H1 (cell line): ENCODE measurements around the gene LRRC32. TPM values are rescaled to one million over a fixed set of nuclear protein-coding genes. Genes with fewer than 3 reads are reported as not detected.

Experiments
- CTCF ChIA-PET: fragments of 300-600 bp; sonication (Branson Sonifier 250); formaldehyde crosslinking; loops from one replicate; lab custom pipeline; 2021; ENCODE audit not compliant: partially characterized antibody; lab: Charles Lee
- POLR2A ChIA-PET: fragments of 300-600 bp; sonication (Branson Sonifier 250); formaldehyde crosslinking; loops from one replicate; lab custom pipeline; 2021; ENCODE audit warnings: inconsistent platforms; ENCODE audit not compliant: partially characterized antibody; lab: Charles Lee
- DNase-seq, 2 experiments: peaks; one replicate each; pipeline versions ENCODE4 v3.0.0 to v3.0.0-alpha.2; 2010 to 2022; ENCODE audit warnings: low spot score in 2 of 2, low read depth in 1 of 2, mixed read lengths in 1 of 2
- FAIRE-seq: peaks from 2 replicates; lab custom pipeline; 2011; peaks lifted over from hg19 to GRCh38; lab: Jason Lieb, UNC
- H2AFZ ChIP-seq: 2 replicates; pipeline ENCODE4 v1.8.1; 2012; ENCODE audit warnings: low read length, inconsistent platforms
- H2AK5ac ChIP-seq: 2 replicates; pipeline ENCODE4 v1.6.1; 2013; ENCODE audit warnings: low read depth, low read length
- H2BK120ac ChIP-seq: replicated peaks from 2 replicates; pipeline ENCODE3; 2013; ENCODE audit warnings: low read depth, low read length, inconsistent platforms
- H2BK12ac ChIP-seq: 2 replicates; pipeline ENCODE4 v1.6.1; 2013; ENCODE audit warnings: low read depth, low read length
- H2BK15ac ChIP-seq: 2 replicates; pipeline ENCODE4 v1.6.1; 2013; ENCODE audit warnings: low read length
- H2BK20ac ChIP-seq: 2 replicates; pipeline ENCODE4 v1.6.1; 2013; ENCODE audit warnings: low read length
- H2BK5ac ChIP-seq: 2 replicates; pipeline ENCODE4 v1.6.1; 2013; ENCODE audit warnings: low read depth, low read length
- H3K14ac ChIP-seq: 2 replicates; pipeline ENCODE4 v1.6.1; 2013; ENCODE audit warnings: inconsistent platforms; ENCODE audit not compliant: insufficient read length
- H3K18ac ChIP-seq: 2 replicates; pipeline ENCODE4 v1.6.1; 2013; ENCODE audit warnings: low read length; ENCODE audit errors: extremely low read depth
- H3K23ac ChIP-seq: 2 replicates; pipeline ENCODE4 v1.6.1; 2013; ENCODE audit warnings: inconsistent platforms; ENCODE audit not compliant: insufficient read length
- H3K23me2 ChIP-seq: 2 replicates; pipeline ENCODE4 v1.6.1; 2013; ENCODE audit warnings: low read depth, low read length
- H3K27ac ChIP-seq: 2 replicates; pipeline ENCODE4 v1.6.1; 2011; ENCODE audit warnings: low read depth, low read length, inconsistent platforms
- H3K27me3 ChIP-seq, 4 experiments: replicated peaks in 1 of 4; 1 replicate in 1 of 4; 2 replicates in 3 of 4; pipeline versions ENCODE4 v1.6.1 to v1.8.1; 2011 to 2013; ENCODE audit warnings: low read length in 3 of 4, mild to moderate bottlenecking in 3 of 4, inconsistent platforms in 2 of 4, mixed read lengths in 2 of 4, moderate library complexity in 1 of 4; ENCODE audit not compliant: control insufficient read depth in 3 of 4, insufficient read depth in 3 of 4; ENCODE audit errors: extremely low read depth in 1 of 4
- H3K36me3 ChIP-seq, 4 experiments: 2 replicates each; pipeline versions ENCODE4 v1.6.1 to v1.8.1; 2011 to 2013; ENCODE audit warnings: mild to moderate bottlenecking in 4 of 4, low read length in 3 of 4, moderate library complexity in 2 of 4, control low read depth in 1 of 4, inconsistent platforms in 1 of 4; ENCODE audit not compliant: insufficient read depth in 4 of 4, control insufficient read depth in 2 of 4
- H3K4ac ChIP-seq: replicated peaks from 2 replicates; pipeline ENCODE3; 2013; ENCODE audit warnings: low read length, low read depth, mixed read lengths, inconsistent platforms; ENCODE audit not compliant: insufficient read length
- H3K4me1 ChIP-seq, 4 experiments: replicated peaks in 1 of 4; 1 replicate in 1 of 4; 2 replicates in 3 of 4; pipeline versions ENCODE4 v1.6.1 to v1.8.1; 2011 to 2013; ENCODE audit warnings: low read length in 3 of 4, inconsistent platforms in 2 of 4, mixed read lengths in 1 of 4; ENCODE audit not compliant: insufficient read depth in 4 of 4, control insufficient read depth in 3 of 4
- H3K4me2 ChIP-seq, 2 experiments: 2 replicates each; pipeline versions ENCODE4 v1.6.1 to v1.8.1; 2011 to 2013; ENCODE audit warnings: low read depth in 2 of 2, low read length in 2 of 2, control low read depth in 1 of 2, inconsistent platforms in 1 of 2, mild to moderate bottlenecking in 1 of 2; ENCODE audit not compliant: insufficient read depth in 1 of 2
- H3K4me3 ChIP-seq, 4 experiments: fragments of 200-600, 300-600 bp in 1 of 4; sonication (generic), shearing (Covaris generic), sonication (Bioruptor Twin) in 1 of 4; 2 replicates each; pipeline versions ENCODE4 v1.5.1 to v1.8.1; 2011 to 2016; ENCODE audit warnings: low read length in 4 of 4, low read depth in 3 of 4, control low read depth in 2 of 4, inconsistent platforms in 2 of 4, mild to moderate bottlenecking in 2 of 4, mixed read lengths in 1 of 4, moderate library complexity in 1 of 4; ENCODE audit not compliant: insufficient read depth in 2 of 4; ENCODE audit errors: extremely low read depth in 1 of 4
- H3K56ac ChIP-seq: replicated peaks from 2 replicates; pipeline ENCODE3; 2013; ENCODE audit warnings: low read depth, mild to moderate bottlenecking, mixed read lengths, low read length, inconsistent platforms; ENCODE audit not compliant: insufficient read length
- H3K79me1 ChIP-seq: 2 replicates; pipeline ENCODE4 v1.6.1; 2013; ENCODE audit warnings: low read depth, low read length, control low read depth
- H3K79me2 ChIP-seq, 2 experiments: 2 replicates each; pipeline versions ENCODE4 v1.6.1 to v1.8.1; 2012 to 2013; ENCODE audit warnings: low read length in 2 of 2, mild to moderate bottlenecking in 2 of 2, inconsistent platforms in 1 of 2; ENCODE audit not compliant: insufficient read depth in 2 of 2, control insufficient read depth in 1 of 2
- H3K9ac ChIP-seq, 4 experiments: replicated peaks in 1 of 4; 1 replicate in 1 of 4; 2 replicates in 3 of 4; pipeline versions ENCODE4 v1.6.1 to v1.8.1; 2011 to 2013; ENCODE audit warnings: low read depth in 3 of 4, low read length in 3 of 4, control low read depth in 2 of 4, mild to moderate bottlenecking in 2 of 4, moderate library complexity in 2 of 4, inconsistent platforms in 1 of 4; ENCODE audit errors: extremely low read depth in 1 of 4
- H3K9me3 ChIP-seq, 2 experiments: 2 replicates each; pipeline versions ENCODE4 v1.6.1 to v1.8.1; 2012 to 2013; ENCODE audit warnings: mild to moderate bottlenecking in 2 of 2, moderate library complexity in 2 of 2, control low read depth in 1 of 2, inconsistent platforms in 1 of 2, low read depth in 1 of 2, low read length in 1 of 2, mixed read lengths in 1 of 2; ENCODE audit not compliant: insufficient read depth in 2 of 2
- H4K20me1 ChIP-seq, 2 experiments: replicated peaks in 1 of 2; 2 replicates each; pipeline versions ENCODE3 to v1.8.1; 2011 to 2013; ENCODE audit warnings: inconsistent platforms in 2 of 2, low read length in 2 of 2, mild to moderate bottlenecking in 1 of 2; ENCODE audit not compliant: insufficient read depth in 2 of 2, control insufficient read depth in 1 of 2
- H4K5ac ChIP-seq: 2 replicates; pipeline ENCODE4 v1.6.1; 2013; ENCODE audit warnings: low read length, low read depth, mixed read lengths, inconsistent platforms; ENCODE audit not compliant: insufficient read length
- H4K8ac ChIP-seq: 2 replicates; pipeline ENCODE4 v1.8.0; 2013; ENCODE audit warnings: mild to moderate bottlenecking, moderate library complexity, low read length, inconsistent platforms; ENCODE audit not compliant: insufficient read depth; ENCODE audit errors: extremely low read depth
- H4K91ac ChIP-seq: replicated peaks from 2 replicates; pipeline ENCODE3; 2013; ENCODE audit warnings: low read length, mixed read lengths, inconsistent platforms; ENCODE audit not compliant: insufficient read length
- SP2 ChIP-seq: IDR thresholded peaks from 2 replicates; pipeline ENCODE4 v1.6.1; 2012; ENCODE audit warnings: mild to moderate bottlenecking, low read length, inconsistent platforms
- WGBS, 2 experiments: shearing (Covaris generic) in 1 of 2; methylation state at CpG; one replicate each; pipeline versions ENCODE4 v1.1.6 to v1.1.7; 2013 to 2015; ENCODE audit warnings: low lambda C conversion rate in 2 of 2, mixed read lengths in 2 of 2, inconsistent platforms in 1 of 2, low coverage in 1 of 2, missing lambda C conversion rate in 1 of 2; ENCODE audit not compliant: insufficient replicate concordance in 2 of 2, insufficient coverage in 1 of 2, insufficient read length in 1 of 2; ENCODE audit errors: extremely low coverage in 1 of 2, missing lambda C conversion rate in 1 of 2; 5-methylcytosine and 5-hydroxymethylcytosine counted together
- polyA plus RNA-seq, 7 experiments: library from polyadenylated mRNA; depleted of rRNA in 3 of 7; stranded (reverse) in 5 of 7; unstranded in 2 of 7; fragments of >200 nt in 5 of 7; fragments of 200-250 nt in 2 of 7; gene quantifications; 1 replicate in 5 of 7; 2 replicates in 1 of 7; 4 replicates in 1 of 7; pipeline versions ENCODE4 v1.2.1 to v1.2.3, GENCODE V29; 2011 to 2013; ENCODE audit warnings: missing spikeins in 2 of 7, mixed read lengths in 2 of 7
- total RNA-seq: library from RNA; stranded (reverse); fragmentation: NEBNext Ultra II Directional; extraction: Animal tissue kit (Norgen Biotek cat#: 25700); gene quantifications from 2 replicates; pipeline ENCODE4 v1.2.1, GENCODE V29; 2021

Gene LRRC32
- total and polyA plus RNA-seq, 2 of the 8 experiments (the other 6 are each of a cell fraction or from before 2014, with no cell fraction given), result 0.99 to 1.9 TPM

DNA sequence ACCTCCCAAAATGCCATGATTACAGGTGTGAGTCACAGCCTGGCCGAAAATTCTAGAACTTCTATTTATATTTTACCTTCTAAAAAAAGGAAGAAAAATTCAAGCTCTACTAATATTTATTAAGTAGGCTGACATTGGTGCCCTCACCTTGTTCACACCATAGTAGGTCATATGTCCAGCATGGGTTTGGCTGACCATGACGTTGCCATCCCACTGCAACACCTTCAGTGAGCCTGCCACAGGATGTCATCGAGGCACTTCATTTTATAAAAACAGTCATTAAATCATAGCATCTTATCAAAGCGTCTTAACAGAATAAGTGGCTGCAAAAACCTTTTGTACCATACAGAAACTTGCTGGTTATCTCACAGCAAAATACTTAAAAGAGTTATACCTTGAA, 58.3 kb downstream of the LRRC32 start:
- Histone ChIP-seq H2BK5ac (no peak overlapping the region), H3K14ac (no peak overlapping the region), H2BK12ac (no peak overlapping the region), H3K4me2 (no peak overlapping the region), H3K23me2 (0 out of 2 replicates have a peak, but pooled peaks cover 1% of the 10 kb centered on the region), H3K9me3 (0 out of 4 replicates have a peak, but pooled peaks cover 0 to 2% of the 10 kb centered on the region in 2 experiments), H3K79me1 (no peaks in the 10 kb centered on the region), H3K56ac (no peak overlapping the region), H3K4ac (no peak overlapping the region), H4K91ac (no peak overlapping the region), H3K18ac (no peak overlapping the region), H4K8ac (no peak overlapping the region), H2BK15ac (no peak overlapping the region), H3K27ac (no peak overlapping the region), H2AK5ac (no peak overlapping the region), H4K5ac (no peak overlapping the region), H3K23ac (no peak overlapping the region), H3K79me2 (no peaks in the 10 kb centered on the region), H2BK20ac (no peak overlapping the region), H3K27me3 (no peaks in the 10 kb centered on the region), H2BK120ac (no peak overlapping the region), H3K9ac (no peak overlapping the region), H2AFZ (no peak overlapping the region), H4K20me1 (no peaks in the 10 kb centered on the region), H3K36me3 (no peaks in the 10 kb centered on the region), H3K4me3 (no peak overlapping the region), H3K4me1 (peaks cover 0 to 18% (median 10%) of the 10 kb centered on the region in 4 experiments; a peak in 6 of 7 replicates)
- POLR2A ChIA-PET, result interaction anchor here (0.5 to 1.2 kb wide), 2 partner anchors 27 to 164 kb away, joined by 3 read pairs; no protein-coding TSS in a partner anchor
- no peak for TF ChIP-seq SP2
- FAIRE-seq, result no peak
- CTCF ChIA-PET, result interaction anchor here (0.7 to 4.7 kb wide), 3 partner anchors 13 to 60 kb away, joined by 3 to 36 read pairs (median 6); no protein-coding TSS in a partner anchor
- no peak for DNase-seq
- WGBS, 2 experiments, result 88% methylated on average over 4 of the region's 4 CpGs; no CpG with 5 or more reads in 1 of the 2 experiments
